ENCODE measurements around the gene SYT1.

The SYT1 gene

GRCh38 chr12:79252358-79253075 is 387.9 kb downstream of the SYT1 start:
- Mint-ChIP-seq H3K4me1 (ENCODE audit: low read depth) (no peaks in the 10 kb centered on the region), H3K4me3 (no peak overlapping the region), H3K27me3 (no peaks in the 10 kb centered on the region), H3K27ac (no peak overlapping the region), H3K36me3 (ENCODE audit: low read depth) (no peaks in the 10 kb centered on the region), H3K9me3 (peaks cover 18% of the 10 kb centered on the region)

DNA sequence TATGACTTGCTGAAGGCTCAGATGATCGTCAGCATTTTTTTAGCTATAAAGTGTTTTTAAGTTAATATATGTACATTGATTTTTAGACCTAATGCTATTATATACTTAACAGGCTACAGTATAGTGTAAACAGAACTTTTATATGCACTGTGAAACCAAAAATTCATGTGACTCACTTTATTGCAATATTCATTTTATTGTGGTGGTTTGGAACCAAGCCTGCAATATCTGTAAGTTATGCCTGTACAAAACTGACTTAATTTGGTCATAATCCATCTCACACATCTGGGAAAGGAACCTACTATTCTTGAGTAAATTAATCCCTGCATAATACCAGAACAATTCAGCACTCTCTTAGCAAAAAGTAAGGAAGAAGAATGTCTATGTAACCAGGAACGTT is 390.7 kb downstream of the SYT1 start:
- H3K36me3 Mint-ChIP-seq (ENCODE audit: low read depth), result no peaks in the 10 kb centered on the region

GRCh38 chr12:79260923-79261322 is 396.3 kb downstream of the SYT1 start:
- Mint-ChIP-seq H3K4me1 (ENCODE audit: low read depth) (no peaks in the 10 kb centered on the region), H3K9me3 (no peaks in the 10 kb centered on the region), H3K27ac (no peak overlapping the region), H3K27me3 (no peaks in the 10 kb centered on the region), H3K4me3 (no peak overlapping the region), H3K36me3 (ENCODE audit: low read depth) (no peaks in the 10 kb centered on the region)

More for the DNA sequence above, 390.7 kb downstream of the SYT1 start:
- no peaks in the 10 kb centered on the region for H3K27me3 Mint-ChIP-seq
- no peak overlapping the region for H3K27ac Mint-ChIP-seq
- H3K4me1 Mint-ChIP-seq (ENCODE audit: low read depth), result no peaks in the 10 kb centered on the region
- no peak overlapping the region for H3K4me3 Mint-ChIP-seq
- H3K9me3 Mint-ChIP-seq, result peaks cover 11% of the 10 kb centered on the region

DNA sequence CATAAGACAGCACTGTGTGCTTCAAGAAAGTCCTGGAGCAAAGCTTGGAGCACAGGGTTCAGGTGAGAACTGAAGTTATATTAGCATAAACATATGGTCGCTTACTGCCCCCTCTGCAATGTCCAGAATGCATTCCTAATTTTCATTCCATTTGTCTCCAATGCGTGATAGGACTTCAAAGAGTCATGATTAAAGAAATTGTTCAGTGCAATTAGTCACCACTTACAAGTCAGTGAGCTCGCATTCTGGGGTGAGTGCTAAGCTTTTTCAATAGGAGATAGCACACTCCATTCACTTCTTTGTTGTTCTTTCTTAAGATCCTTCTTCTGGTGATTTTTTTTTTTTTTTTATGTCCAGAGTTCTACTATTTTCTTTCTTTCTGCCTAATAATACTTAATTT is 398.4 kb downstream of the SYT1 start:
- Mint-ChIP-seq H3K27ac (no peak overlapping the region), H3K4me3 (no peak overlapping the region), H3K36me3 (ENCODE audit: low read depth) (no peaks in the 10 kb centered on the region), H3K27me3 (no peaks in the 10 kb centered on the region), H3K9me3 (no peaks in the 10 kb centered on the region), H3K4me1 (ENCODE audit: low read depth) (no peaks in the 10 kb centered on the region)

GRCh38 chr12:79266343-79267144 is 402.0 kb downstream of the SYT1 start:
- Mint-ChIP-seq H3K36me3 (ENCODE audit: low read depth) (no peaks in the 10 kb centered on the region), H3K4me1 (ENCODE audit: low read depth) (no peaks in the 10 kb centered on the region), H3K9me3 (no peaks in the 10 kb centered on the region), H3K27me3 (no peaks in the 10 kb centered on the region), H3K4me3 (no peak overlapping the region), H3K27ac (no peak overlapping the region)

DNA sequence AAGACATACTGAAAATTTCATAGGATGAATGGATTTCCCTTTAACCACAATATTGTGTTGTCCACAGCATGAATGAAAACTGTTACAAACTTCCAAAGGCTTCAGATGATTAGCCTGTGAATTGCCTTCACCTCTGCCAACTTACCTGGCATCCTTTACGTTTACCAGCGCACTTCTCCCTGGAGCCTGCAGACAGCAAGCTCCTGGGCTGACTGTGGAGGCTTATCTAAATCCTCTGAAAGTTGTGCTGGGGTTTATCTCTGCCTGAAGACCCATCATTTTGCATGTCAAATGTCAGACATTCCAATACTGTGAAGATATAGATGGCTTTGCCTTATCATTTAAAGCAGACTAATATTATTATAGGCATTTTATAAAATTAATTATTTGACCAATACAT is 403.0 kb downstream of the SYT1 start:
- H3K27me3 Mint-ChIP-seq, result no peaks in the 10 kb centered on the region
- H3K27ac Mint-ChIP-seq, result no peak overlapping the region
- no peaks in the 10 kb centered on the region for H3K9me3 Mint-ChIP-seq
- no peaks in the 10 kb centered on the region for H3K4me1 Mint-ChIP-seq (ENCODE audit: low read depth)
- H3K36me3 Mint-ChIP-seq (ENCODE audit: low read depth), result no peaks in the 10 kb centered on the region
- no peak overlapping the region for H3K4me3 Mint-ChIP-seq

DNA sequence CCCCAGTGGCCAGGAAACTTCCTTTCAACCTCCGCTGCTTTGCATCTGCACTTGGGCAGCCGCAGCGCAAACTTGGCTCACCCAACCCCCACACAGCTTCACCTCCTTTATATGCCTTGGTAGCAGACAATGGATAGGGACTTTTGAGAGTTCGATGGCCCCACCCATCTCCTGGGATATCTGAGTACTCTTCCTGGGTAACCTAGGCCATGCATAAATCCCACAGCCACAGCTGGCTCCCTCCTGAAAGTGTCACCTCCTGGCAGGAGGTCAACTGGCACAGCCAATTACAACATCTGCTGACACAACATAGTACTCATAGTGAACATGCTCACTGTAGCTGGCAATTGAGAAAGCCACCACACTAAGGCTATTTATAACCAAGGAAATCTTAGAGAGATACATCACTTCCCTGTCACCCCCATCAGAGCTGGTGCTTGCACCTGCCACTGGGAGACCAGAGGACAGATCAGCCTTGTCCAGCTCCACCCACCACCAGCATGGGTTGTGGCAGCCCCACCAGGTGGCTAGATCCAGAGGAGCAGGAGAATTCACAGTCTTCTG is 410.0 kb downstream of the SYT1 start:
- H3K36me3 Mint-ChIP-seq (ENCODE audit: low read depth), result no peaks in the 10 kb centered on the region

DNA sequence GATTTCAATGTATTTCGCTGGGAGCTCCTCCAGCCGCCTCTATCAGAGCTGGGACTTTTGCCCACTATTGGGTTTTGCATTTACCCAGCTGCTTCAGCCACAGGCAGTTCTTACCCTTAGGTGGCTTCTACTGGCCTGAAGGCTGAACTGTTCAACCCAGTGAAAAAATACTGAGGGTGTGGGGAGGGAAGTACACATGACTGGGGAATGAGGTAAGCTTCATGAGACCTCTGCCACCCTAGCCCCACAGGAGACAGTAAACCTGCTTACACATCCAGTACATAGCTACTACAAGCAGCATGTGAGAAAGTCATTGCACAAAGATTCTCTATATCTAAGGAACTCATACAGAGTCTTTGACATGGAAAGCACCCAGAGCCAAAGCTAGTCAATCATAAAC is 411.1 kb downstream of the SYT1 start:
- Mint-ChIP-seq H3K36me3 (ENCODE audit: low read depth) (no peaks in the 10 kb centered on the region), H3K4me3 (no peak overlapping the region), H3K4me1 (ENCODE audit: low read depth) (no peaks in the 10 kb centered on the region), H3K9me3 (peaks cover 4% of the 10 kb centered on the region), H3K27ac (no peak overlapping the region), H3K27me3 (no peaks in the 10 kb centered on the region)

More for the DNA sequence above, 410.0 kb downstream of the SYT1 start:
- H3K27me3 Mint-ChIP-seq, result no peaks in the 10 kb centered on the region
- H3K9me3 Mint-ChIP-seq, result peaks cover 4% of the 10 kb centered on the region
- H3K4me1 Mint-ChIP-seq (ENCODE audit: low read depth), result no peaks in the 10 kb centered on the region
- H3K27ac Mint-ChIP-seq, result no peak overlapping the region
- no peak overlapping the region for H3K4me3 Mint-ChIP-seq

DNA sequence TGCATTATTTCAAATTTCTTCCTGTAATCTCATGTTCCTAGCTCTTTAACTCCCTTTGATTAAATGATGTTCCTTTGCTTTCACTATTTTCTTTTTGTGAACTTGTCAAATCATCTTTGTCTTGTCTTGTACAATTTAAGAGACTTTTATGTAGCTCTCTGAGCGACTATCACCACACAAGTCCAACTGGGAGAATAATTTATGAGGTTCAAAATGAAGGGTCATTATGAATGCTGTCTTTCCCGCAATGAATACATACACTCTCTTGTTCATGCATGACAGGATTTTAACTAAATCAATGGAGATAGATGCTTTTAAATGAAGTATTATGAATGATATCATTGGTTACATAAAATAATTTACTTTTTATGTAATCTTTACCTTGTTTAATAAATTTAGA is 418.8 kb downstream of the SYT1 start:
- no peaks in the 10 kb centered on the region for H3K27me3 Mint-ChIP-seq
- no peaks in the 10 kb centered on the region for H3K36me3 Mint-ChIP-seq (ENCODE audit: low read depth)
- H3K9me3 Mint-ChIP-seq, result no peaks in the 10 kb centered on the region
- no peak overlapping the region for H3K27ac Mint-ChIP-seq
- H3K4me3 Mint-ChIP-seq, result no peak overlapping the region
- no peaks in the 10 kb centered on the region for H3K4me1 Mint-ChIP-seq (ENCODE audit: low read depth)

GRCh38 chr12:79288911-79289310 is 424.3 kb downstream of the SYT1 start:
- Mint-ChIP-seq H3K36me3 (ENCODE audit: low read depth) (no peaks in the 10 kb centered on the region), H3K27ac (no peak overlapping the region), H3K4me3 (no peak overlapping the region), H3K27me3 (no peaks in the 10 kb centered on the region), H3K4me1 (ENCODE audit: low read depth) (no peaks in the 10 kb centered on the region), H3K9me3 (no peaks in the 10 kb centered on the region)

- Mint-ChIP-seq H3K27me3 (no peaks in the 10 kb centered on the region), H3K4me3 (no peak overlapping the region), H3K9me3 (peaks cover 2% of the 10 kb centered on the region), H3K36me3 (ENCODE audit: low read depth) (no peaks in the 10 kb centered on the region), H3K27ac (no peak overlapping the region), H3K4me1 (ENCODE audit: low read depth) (no peaks in the 10 kb centered on the region)
These were observed 427.1 kb downstream of the SYT1 start for GRCh38 chr12:79291711-79292110.

DNA sequence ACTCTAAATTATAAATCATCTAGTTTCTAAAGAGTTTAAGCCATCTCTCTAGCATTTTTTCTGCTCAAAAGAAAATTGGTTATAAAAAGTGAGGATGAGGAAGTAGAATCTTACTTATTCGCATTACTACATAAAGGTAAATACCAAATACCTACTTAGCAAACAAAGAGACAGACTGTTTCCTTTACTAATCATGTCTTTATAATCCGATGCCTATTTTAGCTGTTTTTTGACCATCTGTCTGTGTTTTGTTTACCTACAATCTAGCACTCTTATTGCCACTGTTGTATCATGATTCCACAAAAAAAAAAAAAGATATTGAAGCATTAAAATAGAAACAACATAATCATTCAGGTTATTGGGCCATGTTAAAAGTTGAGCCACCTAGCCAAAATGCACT is 430.0 kb downstream of the SYT1 start:
- Mint-ChIP-seq H3K4me1 (ENCODE audit: low read depth) (no peaks in the 10 kb centered on the region), H3K36me3 (ENCODE audit: low read depth) (no peaks in the 10 kb centered on the region), H3K27ac (no peak overlapping the region), H3K4me3 (no peak overlapping the region), H3K27me3 (no peaks in the 10 kb centered on the region), H3K9me3 (peaks cover 2% of the 10 kb centered on the region)

GRCh38 chr12:79295572-79295971 is 431.0 kb downstream of the SYT1 start:
- Mint-ChIP-seq H3K9me3 (peaks cover 2% of the 10 kb centered on the region), H3K36me3 (ENCODE audit: low read depth) (no peaks in the 10 kb centered on the region), H3K4me3 (no peak overlapping the region), H3K4me1 (ENCODE audit: low read depth) (no peaks in the 10 kb centered on the region), H3K27ac (no peak overlapping the region), H3K27me3 (no peaks in the 10 kb centered on the region)

GRCh38 chr12:79296133-79296532 is 431.6 kb downstream of the SYT1 start:
- peaks cover 2% of the 10 kb centered on the region for H3K9me3 Mint-ChIP-seq
- no peak overlapping the region for H3K4me3 Mint-ChIP-seq
- H3K27ac Mint-ChIP-seq, result no peak overlapping the region
- H3K36me3 Mint-ChIP-seq (ENCODE audit: low read depth), result no peaks in the 10 kb centered on the region
- no peaks in the 10 kb centered on the region for H3K4me1 Mint-ChIP-seq (ENCODE audit: low read depth)
- H3K27me3 Mint-ChIP-seq, result no peaks in the 10 kb centered on the region

- no peaks in the 10 kb centered on the region for H3K36me3 Mint-ChIP-seq (ENCODE audit: low read depth)
- no peak overlapping the region for H3K27ac Mint-ChIP-seq
- no peaks in the 10 kb centered on the region for H3K27me3 Mint-ChIP-seq
These were observed 432.3 kb downstream of the SYT1 start for GRCh38 chr12:79296871-79297270.

More at GRCh38 chr12:79296871-79297270, 432.3 kb downstream of the SYT1 start:
- no peaks in the 10 kb centered on the region for H3K4me1 Mint-ChIP-seq (ENCODE audit: low read depth)
- peaks cover 2% of the 10 kb centered on the region for H3K9me3 Mint-ChIP-seq
- no peak overlapping the region for H3K4me3 Mint-ChIP-seq

Data from stimulated activated naive CD8-positive, alpha-beta T cell treated with anti-CD3 and anti-CD28 coated beads, Interleukin-15, Interleukin-2, amounts not matched to agents 100 ng/mL and 50 ng/mL, for 24 hours (primary cell).